CD14-positive monocyte (primary cell): Measurements from ENCODE around the gene ALDH16A1. TPM values are rescaled to one million over a fixed set of nuclear protein-coding genes. Genes with fewer than 3 reads are reported as not detected.

Source experiments
- DNase-seq, 3 donors: peaks; one replicate each; pipeline ENCODE4 v3.0.0-alpha.2; 2011 to 2022
- H2AFZ ChIP-seq: 2 replicates; pipeline ENCODE4 v1.6.0; 2012; ENCODE audit warnings: mild to moderate bottlenecking, low read depth, low read length, inconsistent platforms; ENCODE audit not compliant: insufficient read depth, poor library complexity, severe bottlenecking
- H3K27ac ChIP-seq, 2 donors: 1 replicate in 1 of 2; 2 replicates in 1 of 2; pipeline ENCODE4 v1.5.1; 2012 to 2013; ENCODE audit warnings: low read length in 2 of 2, control low read depth in 1 of 2, inconsistent platforms in 1 of 2, low read depth in 1 of 2, mild to moderate bottlenecking in 1 of 2
- H3K27me3 ChIP-seq, 2 donors: one replicate each; pipeline versions ENCODE4 v1.6.0 to v1.6.1; 2011 to 2013; ENCODE audit warnings: low read length in 2 of 2; ENCODE audit not compliant: control insufficient read depth in 2 of 2, insufficient read depth in 2 of 2
- H3K36me3 ChIP-seq, 2 donors: replicated peaks in 1 of 2; 1 replicate in 1 of 2; 2 replicates in 1 of 2; pipeline versions ENCODE4 v1.5.1 to v1.6.1; 2012 to 2013; ENCODE audit warnings: low read length in 2 of 2, control low read depth in 1 of 2, inconsistent platforms in 1 of 2, mild to moderate bottlenecking in 1 of 2; ENCODE audit not compliant: insufficient read depth in 2 of 2, control insufficient read depth in 1 of 2
- H3K4me1 ChIP-seq, 2 donors: 1 replicate in 1 of 2; 2 replicates in 1 of 2; pipeline versions ENCODE4 v1.5.1 to v1.6.1; 2012 to 2013; ENCODE audit warnings: low read length in 2 of 2, control low read depth in 1 of 2, inconsistent platforms in 1 of 2, mild to moderate bottlenecking in 1 of 2, moderate library complexity in 1 of 2; ENCODE audit not compliant: insufficient read depth in 2 of 2, control insufficient read depth in 1 of 2
- H3K4me2 ChIP-seq: replicated peaks from 2 replicates; pipeline ENCODE3; 2012; ENCODE audit warnings: low read length, moderate library complexity, mild to moderate bottlenecking; ENCODE audit not compliant: poor library complexity, severe bottlenecking; ENCODE audit errors: extremely low read depth
- H3K4me3 ChIP-seq, 3 experiments: fragments of 200-600 bp in 1 of 3; sonication (generic) in 1 of 3; replicated peaks in 1 of 3; 1 replicate in 2 of 3; 2 replicates in 1 of 3; pipeline ENCODE4 v1.5.1; 2011 to 2013; ENCODE audit warnings: low read length in 3 of 3, mild to moderate bottlenecking in 3 of 3, control low read depth in 2 of 3, low read depth in 2 of 3, inconsistent platforms in 1 of 3, moderate library complexity in 1 of 3
- H3K79me2 ChIP-seq: 2 replicates; pipeline ENCODE4 v1.6.0; 2012; ENCODE audit warnings: mild to moderate bottlenecking, control low read depth, inconsistent platforms, low read length, moderate library complexity; ENCODE audit not compliant: insufficient read depth
- H3K9ac ChIP-seq: 2 replicates; pipeline ENCODE4 v1.6.0; 2017; ENCODE audit warnings: low read length, mild to moderate bottlenecking; ENCODE audit not compliant: insufficient read depth, poor library complexity, severe bottlenecking
- H3K9me3 ChIP-seq, 2 donors: replicated peaks in 1 of 2; 1 replicate in 1 of 2; 2 replicates in 1 of 2; pipeline versions ENCODE4 v1.5.1 to v1.6.1; 2012 to 2013; ENCODE audit warnings: low read length in 2 of 2, control low read depth in 1 of 2; ENCODE audit not compliant: control insufficient read depth in 1 of 2, insufficient read depth in 1 of 2
- H4K20me1 ChIP-seq: 2 replicates; pipeline ENCODE4 v1.6.0; 2012; ENCODE audit warnings: mild to moderate bottlenecking, low read length, control low read depth, moderate library complexity; ENCODE audit not compliant: insufficient read depth
- H3K27ac Mint-ChIP-seq, 7 donors: one replicate each; pipeline ENCODE4 v1.8.0; 2020; ENCODE audit warnings: mild to moderate bottlenecking in 7 of 7, mixed read lengths in 7 of 7, moderate library complexity in 6 of 7, inconsistent platforms in 2 of 7
- H3K27me3 Mint-ChIP-seq, 3 donors: one replicate each; pipeline ENCODE4 v1.8.0; 2021 to 2022; ENCODE audit warnings: low read depth in 3 of 3, mild to moderate bottlenecking in 3 of 3, mixed read lengths in 3 of 3, moderate library complexity in 3 of 3, inconsistent platforms in 1 of 3
- H3K36me3 Mint-ChIP-seq, 2 donors: one replicate each; pipeline ENCODE4 v1.8.0; 2020; ENCODE audit warnings: mixed read lengths in 2 of 2, inconsistent platforms in 1 of 2, mild to moderate bottlenecking in 1 of 2
- H3K4me1 Mint-ChIP-seq: one replicate; pipeline ENCODE4 v1.8.0; 2020; ENCODE audit warnings: mild to moderate bottlenecking, mixed read lengths
- H3K4me3 Mint-ChIP-seq, 2 donors: one replicate each; pipeline ENCODE4 v1.8.0; 2020; ENCODE audit warnings: mild to moderate bottlenecking in 2 of 2, mixed read lengths in 2 of 2, moderate library complexity in 1 of 2
- H3K9me3 Mint-ChIP-seq, 7 donors: one replicate each; pipeline ENCODE4 v1.8.0; 2020 to 2022; ENCODE audit warnings: mixed read lengths in 7 of 7, mild to moderate bottlenecking in 6 of 7, moderate library complexity in 6 of 7, inconsistent platforms in 2 of 7
- CTCF ChIP-seq: fragments of 200-600 bp; IDR thresholded peaks from one replicate; pipeline ENCODE4 v1.8.0; 2022; ENCODE audit warnings: antibody characterized with exemption, mild to moderate bottlenecking
- WGBS: methylation state at CpG from one replicate; pipeline ENCODE4 v1.1.5; 2013; ENCODE audit warnings: missing lambda C conversion rate; ENCODE audit not compliant: insufficient coverage; 5-methylcytosine and 5-hydroxymethylcytosine counted together
- intact Hi-C, 2 donors: fragments of 100-400 bp; cut with micrococcal nuclease; formaldehyde crosslinking; loops; one replicate each; pipeline versions ENCODE4 v1.15.0 to v1.15.1; 2023
- polyA plus RNA-seq, 3 donors: library from polyadenylated mRNA; depleted of rRNA in 1 of 3; unstranded in 2 of 3; stranded (reverse) in 1 of 3; fragments of 300-500 nt in 2 of 3; fragments of >200 nt in 1 of 3; fragmentation: Illumina TruSeq in 2 of 3; gene quantifications; 1 replicate in 2 of 3; 2 replicates in 1 of 3; pipeline ENCODE4 v1.2.3, GENCODE V29; 2012 to 2021

Gene ALDH16A1
- polyA plus RNA-seq, 3 donors: 30.8 to 39.5 (median 31.2) TPM

GRCh38 chr19:49435670-49436069 is 17.4 kb upstream of the ALDH16A1 start:
- no peak for TF ChIP-seq CTCF
- Histone ChIP-seq H3K9ac (no peak overlapping the region), H3K4me3 (no peak overlapping the region), H3K36me3 (no peaks in the 10 kb centered on the region), H3K9me3 (peaks cover 9 to 41% of the 10 kb centered on the region in 2 donors), H2AFZ (no peak overlapping the region), H3K27me3 (peaks cover 71 to 100% of the 10 kb centered on the region in 2 donors), H4K20me1 (no peaks in the 10 kb centered on the region), H3K27ac (no peak overlapping the region), H3K4me2 (no peak overlapping the region), H3K4me1 (peaks cover 5 to 6% of the 10 kb centered on the region in 2 donors), H3K79me2 (no peaks in the 10 kb centered on the region)
- H3K4me1 Mint-ChIP-seq: peaks cover 20% of the 10 kb centered on the region
- 91% methylated on average over 10 of the region's 10 CpGs for WGBS
- peaks cover 7 to 14% of the 10 kb centered on the region in 2 donors for H3K36me3 Mint-ChIP-seq
- intact Hi-C loops: loop anchor here in 1 of 2 donors (10.0 kb wide), 1 partner anchor 171 kb away; no protein-coding TSS in a partner anchor
- H3K27ac Mint-ChIP-seq: no peak overlapping the region
- H3K9me3 Mint-ChIP-seq: peaks cover 0 to 48% (median 29%) of the 10 kb centered on the region in 7 donors
- no peak for DNase-seq
- H3K27me3 Mint-ChIP-seq: peaks cover 100% of the 10 kb centered on the region in 3 donors
- H3K4me3 Mint-ChIP-seq: peak overlapping the region in 1 of 2 donors; percentile 83

- no peak overlapping the region for H2AFZ ChIP-seq
- H3K4me3 ChIP-seq: no peak overlapping the region
- no peak overlapping the region for H3K27ac ChIP-seq
- WGBS: 9% methylated on average over 41 of the region's 42 CpGs
- Mint-ChIP-seq H3K4me1 (peaks cover 25% of the 10 kb centered on the region), H3K27ac (peak overlapping the region in 1 of 7 donors; percentile 46), H3K4me3 (peak overlapping the region in 1 of 2 donors; percentile 83), H3K36me3 (peaks cover 7 to 17% of the 10 kb centered on the region in 2 donors), H3K27me3 (peaks cover 98 to 99% (median 98%) of the 10 kb centered on the region in 3 donors), H3K9me3 (peaks cover 0 to 49% (median 31%) of the 10 kb centered on the region in 7 donors)
- no peak overlapping the region for H3K4me2 ChIP-seq
- H3K79me2 ChIP-seq: no peaks in the 10 kb centered on the region
- H4K20me1 ChIP-seq: no peaks in the 10 kb centered on the region
- peaks cover 6 to 39% of the 10 kb centered on the region in 2 donors for H3K9me3 ChIP-seq
- H3K36me3 ChIP-seq: no peaks in the 10 kb centered on the region
- H3K27me3 ChIP-seq: peaks cover 77 to 98% of the 10 kb centered on the region in 2 donors
- intact Hi-C loops: loop anchor here in 1 of 2 donors (10.0 kb wide), 1 partner anchor 172 kb away; no protein-coding TSS in a partner anchor
- no peak overlapping the region for H3K9ac ChIP-seq
- DNase-seq: peak in 1 of 3 donors; percentile 35
- H3K4me1 ChIP-seq: peaks cover 6 to 7% of the 10 kb centered on the region in 2 donors
- TF ChIP-seq CTCF: no peak
Observed at GRCh38 chr19:49436381-49437017, 16.5 kb upstream of the ALDH16A1 start.
